Caco-2 (cell line): ENCODE results near the gene PAXX. TPM values are rescaled to one million over a fixed set of nuclear protein-coding genes. Genes with fewer than 3 reads are reported as not detected.

Experiments used
- BruUV-seq: library from RNA; stranded (reverse); fragments of 400-500 nt; replicated peaks from 2 replicates; lab custom pipeline; 2021; lab: Mats Ljungman, UMichigan
- CTCF ChIA-PET: fragments of 300-600 bp; sonication (Branson Sonifier 250); formaldehyde crosslinking; loops from one replicate; lab custom pipeline; 2022; ENCODE audit warnings: antibody characterized with exemption; lab: Charles Lee
- POLR2A ChIA-PET: fragments of 300-600 bp; sonication (Branson Sonifier 250); formaldehyde crosslinking; loops from one replicate; lab custom pipeline; 2022; ENCODE audit warnings: antibody characterized with exemption; lab: Charles Lee
- DNase-seq, 2 experiments: peaks; one replicate each; pipeline versions ENCODE4 v3.0.0 to v3.0.0-alpha.2; 2020 to 2022
- H3K27me3 ChIP-seq: replicated peaks from 2 replicates; pipeline ENCODE4 v1.6.0; 2011; ENCODE audit warnings: low read length; ENCODE audit not compliant: control insufficient read depth, insufficient read depth
- H3K36me3 ChIP-seq: 2 replicates; pipeline ENCODE4 v1.5.1; 2011; ENCODE audit warnings: low read length; ENCODE audit not compliant: control insufficient read depth, insufficient read depth
- H3K4me1 ChIP-seq: fragments of 250-450 bp; sonication (Bioruptor Pico); 2 replicates; pipeline ENCODE4 v1.5.1; 2020; ENCODE audit warnings: mild to moderate bottlenecking
- H3K4me3 ChIP-seq: 2 replicates; pipeline ENCODE4 v1.5.1; 2011; ENCODE audit warnings: low read depth, mild to moderate bottlenecking, control low read depth, low read length
- H3K9me3 ChIP-seq: fragments of 250-450 bp; sonication (Bioruptor Pico); 2 replicates; pipeline ENCODE4 v1.5.1; 2020; ENCODE audit warnings: mild to moderate bottlenecking, moderate library complexity
- H3K27ac Mint-ChIP-seq: one replicate; pipeline ENCODE4 v1.8.0; 2022; ENCODE audit warnings: mixed read lengths; ENCODE audit not compliant: unreplicated experiment
- H3K27me3 Mint-ChIP-seq: one replicate; pipeline ENCODE4 v1.8.0; 2022; ENCODE audit warnings: mixed read lengths; ENCODE audit not compliant: insufficient read depth, unreplicated experiment
- H3K36me3 Mint-ChIP-seq: one replicate; pipeline ENCODE4 v1.8.0; 2022; ENCODE audit warnings: mild to moderate bottlenecking, mixed read lengths; ENCODE audit not compliant: insufficient read depth, unreplicated experiment
- H3K4me1 Mint-ChIP-seq: one replicate; pipeline ENCODE4 v1.8.0; 2022; ENCODE audit warnings: low read depth, mixed read lengths; ENCODE audit not compliant: unreplicated experiment
- H3K4me3 Mint-ChIP-seq: one replicate; pipeline ENCODE4 v1.8.0; 2022; ENCODE audit warnings: mild to moderate bottlenecking, moderate library complexity, mixed read lengths; ENCODE audit not compliant: unreplicated experiment
- H3K9me3 Mint-ChIP-seq: one replicate; pipeline ENCODE4 v1.8.0; 2022; ENCODE audit warnings: mixed read lengths; ENCODE audit not compliant: unreplicated experiment
- CTCF ChIP-seq, 2 experiments: fragments of 200-600 bp in 1 of 2; IDR thresholded peaks; 1 replicate in 1 of 2; 2 replicates in 1 of 2; pipeline versions ENCODE4 v1.5.1 to v1.8.0; 2011 to 2022; ENCODE audit warnings: antibody characterized with exemption in 1 of 2, control low read depth in 1 of 2, inconsistent platforms in 1 of 2, low read depth in 1 of 2, low read length in 1 of 2, mild to moderate bottlenecking in 1 of 2, moderate library complexity in 1 of 2; ENCODE audit not compliant: insufficient read depth in 1 of 2, severe bottlenecking in 1 of 2, unreplicated experiment in 1 of 2
- intact Hi-C: fragments of 100-400 bp; cut with micrococcal nuclease; formaldehyde crosslinking; loops from one replicate; pipeline ENCODE4 v1.10.0; 2022; ENCODE audit not compliant: unreplicated experiment
- total RNA-seq: library from RNA; stranded (reverse); gene quantifications from 2 replicates; pipeline ENCODE4 v1.2.3, GENCODE V29; 2022

PAXX gene
- total RNA-seq, 1 experiment from 2014 or later: 66.2 TPM

- Histone ChIP-seq H3K9me3 (no peaks in the 10 kb centered on the region), H3K4me1 (peaks cover 45% of the 10 kb centered on the region), H3K4me3 (peak overlapping the region; percentile 60), H3K27me3 (no peaks in the 10 kb centered on the region), H3K36me3 (no peaks in the 10 kb centered on the region; the same call in 1 of the 2 replicates)
- H3K4me1 Mint-ChIP-seq: no peaks in the 10 kb centered on the region
- H3K27me3 Mint-ChIP-seq: no peaks in the 10 kb centered on the region
- no TSS peak for BruUV-seq
- no peak for TF ChIP-seq CTCF (IDR thresholded peaks at IDR 0.05; ENCODE audit: insufficient read depth in 1 of 2, low read depth in 1 of 2, low read length in 1 of 2, severe bottlenecking in 1 of 2, unreplicated experiment in 1 of 2)
- H3K27ac Mint-ChIP-seq: peak overlapping the region; percentile 94
- peaks cover 23% of the 10 kb centered on the region for H3K36me3 Mint-ChIP-seq
- peak overlapping the region; percentile 76 for H3K4me3 Mint-ChIP-seq
- peak; percentile 58 to 67 for DNase-seq
- POLR2A ChIA-PET: interaction anchor here (1.7 kb wide), 1 partner anchor 43 kb away, joined by 13 read pairs; the partner anchor contains the start of gene PAXX
- H3K9me3 Mint-ChIP-seq: no peaks in the 10 kb centered on the region
- CTCF ChIA-PET: interaction anchor here (1.0 to 2.6 kb wide), 3 partner anchors 80 to 137 kb away, joined by 10 to 42 read pairs (median 10); no protein-coding TSS in a partner anchor
- intact Hi-C loops: loop anchor here (2.0 to 10.0 kb wide), 4 partner anchors 47 to 162 kb away; partner anchors contain the start of genes ABCA2, AJM1, CLIC3 and PHPT1
Observed at GRCh38 chr9:136949239-136949816, 42.9 kb upstream of the PAXX start.

GRCh38 chr9:136949817-136950655 is 42.2 kb upstream of the PAXX start:
- peak overlapping the region; percentile 76 for H3K4me3 Mint-ChIP-seq
- Histone ChIP-seq H3K27me3 (no peaks in the 10 kb centered on the region), H3K36me3 (no peaks in the 10 kb centered on the region; the same call in 1 of the 2 replicates), H3K4me3 (peak overlapping the region; percentile 60), H3K9me3 (no peaks in the 10 kb centered on the region), H3K4me1 (peaks cover 41% of the 10 kb centered on the region)
- peaks cover 17% of the 10 kb centered on the region for H3K36me3 Mint-ChIP-seq
- peak overlapping the region; percentile 94 for H3K27ac Mint-ChIP-seq
- H3K4me1 Mint-ChIP-seq: no peaks in the 10 kb centered on the region
- TSS peak; percentile 74 for BruUV-seq
- no peaks in the 10 kb centered on the region for H3K9me3 Mint-ChIP-seq
- no peaks in the 10 kb centered on the region for H3K27me3 Mint-ChIP-seq
- intact Hi-C loops: loop anchor here (2.0 to 10.0 kb wide), 4 partner anchors 47 to 163 kb away; partner anchors contain the start of genes ABCA2, AJM1, CLIC3 and PHPT1
- DNase-seq: peak; percentile 99
- CTCF ChIA-PET: interaction anchor here (0.6 to 2.6 kb wide), 4 partner anchors 80 to 136 kb away, joined by 5 to 42 read pairs (median 10); partner anchors contain the start of gene SAPCD2
- TF ChIP-seq CTCF (IDR thresholded peaks at IDR 0.05; ENCODE audit: insufficient read depth in 1 of 2, low read depth in 1 of 2, low read length in 1 of 2, severe bottlenecking in 1 of 2, unreplicated experiment in 1 of 2): peak; percentile 15 to 41
- POLR2A ChIA-PET: no interaction called here

GRCh38 chr9:136950656-136951276 is 41.5 kb upstream of the PAXX start:
- TF ChIP-seq CTCF (IDR thresholded peaks at IDR 0.05; ENCODE audit: insufficient read depth in 1 of 2, low read depth in 1 of 2, low read length in 1 of 2, severe bottlenecking in 1 of 2, unreplicated experiment in 1 of 2): no peak
- DNase-seq: no peak
- no peaks in the 10 kb centered on the region; the same call in 1 of the 2 replicates for H3K36me3 ChIP-seq
- Mint-ChIP-seq H3K4me3 (peak overlapping the region; percentile 76), H3K9me3 (no peaks in the 10 kb centered on the region), H3K36me3 (peaks cover 12% of the 10 kb centered on the region), H3K27ac (peak overlapping the region; percentile 94), H3K27me3 (no peaks in the 10 kb centered on the region), H3K4me1 (no peaks in the 10 kb centered on the region)
- intact Hi-C loops: no loop called here
- ChIA-PET POLR2A (no interaction called here), CTCF (interaction anchor here (0.6 to 1.2 kb wide), 2 partner anchors 23 to 78 kb away, joined by 3 to 5 read pairs; no protein-coding TSS in a partner anchor)
- no peaks in the 10 kb centered on the region for H3K27me3 ChIP-seq
- BruUV-seq: no TSS peak
- H3K4me3 ChIP-seq: peak overlapping the region; percentile 60
- H3K9me3 ChIP-seq: no peaks in the 10 kb centered on the region
- peaks cover 34% of the 10 kb centered on the region for H3K4me1 ChIP-seq
